K562 (cell line): Measurements from ENCODE around the gene TOR3A. TPM values are rescaled to one million over a fixed set of nuclear protein-coding genes. Genes with fewer than 3 reads are reported as not detected.

ENCODE experiments used
- CHD4 ChIP-seq: fragments of 200-600 bp; sonication (generic); IDR thresholded peaks from 3 replicates; pipeline ENCODE4 v1.6.1; 2012; ENCODE audit warnings: low read depth, mild to moderate bottlenecking, mixed read lengths, low read length, inconsistent platforms; ENCODE audit not compliant: insufficient read depth, insufficient replicate concordance, poor library complexity, severe bottlenecking
- DDX20 ChIP-seq: fragments of 450-650 bp; IDR thresholded peaks from 2 replicates; pipeline ENCODE4 v1.6.1; 2016; ENCODE audit warnings: missing genetic modification characterization, low read depth, mild to moderate bottlenecking, missing compliant biosample characterization, moderate library complexity
- HOXB6 ChIP-seq: fragments of 250-450 bp; sonication (Bioruptor Pico); IDR thresholded peaks from 2 replicates; pipeline ENCODE4 v1.5.1; 2022; ENCODE audit warnings: mild to moderate bottlenecking, borderline replicate concordance
- KLF1 ChIP-seq: fragments of 450-650 bp; IDR thresholded peaks from 2 replicates; pipeline ENCODE4 v1.6.1; 2016; ENCODE audit warnings: missing genetic modification characterization, missing compliant biosample characterization
- NELFE ChIP-seq: IDR thresholded peaks from 2 replicates; pipeline ENCODE4 v1.6.1; 2011; ENCODE audit warnings: mild to moderate bottlenecking; ENCODE audit not compliant: insufficient read depth, insufficient read length
- NFATC3 ChIP-seq: fragments of 450-650 bp; IDR thresholded peaks from 2 replicates; pipeline ENCODE4 v1.6.1; 2017; ENCODE audit warnings: mild to moderate bottlenecking
- NFE2L1 ChIP-seq: fragments of 450-650 bp; IDR thresholded peaks from 2 replicates; pipeline ENCODE4 v1.6.1; 2016; ENCODE audit warnings: missing genetic modification characterization, low read depth, mild to moderate bottlenecking, missing compliant biosample characterization, moderate library complexity, borderline replicate concordance
- NFIC ChIP-seq: fragments of 450-650 bp; IDR thresholded peaks from 2 replicates; pipeline ENCODE4 v1.6.1; 2017; ENCODE audit warnings: mild to moderate bottlenecking, inconsistent platforms
- RFX7 ChIP-seq: fragments of 250-450 bp; sonication (Bioruptor Pico); IDR thresholded peaks from 2 replicates; pipeline ENCODE4 v1.5.1; 2021; ENCODE audit warnings: mild to moderate bottlenecking
- polyA plus RNA-seq, 8 experiments: library from polyadenylated mRNA; depleted of rRNA in 4 of 8; stranded (reverse) in 5 of 8; unstranded in 3 of 8; fragments of >200 nt; fragmentation: Nextera tagmentation in 2 of 8; fragmentation: Illumina TruSeq in 1 of 8; extraction: Ambion mirVana in 2 of 8; extraction: Trizol in 1 of 8; gene quantifications; 2 replicates each; pipeline versions ENCODE4 v1.2.1 to v1.2.3, GENCODE V29; 2011 to 2014; ENCODE audit warnings: inconsistent platforms in 1 of 8, missing spikeins in 1 of 8
- total RNA-seq, 7 experiments: library from RNA; depleted of rRNA in 6 of 7; stranded (reverse); fragments of >200 nt in 6 of 7; fragmentation: Illumina TruSeq in 2 of 7; extraction: Trizol in 2 of 7; gene quantifications; 2 replicates each; pipeline versions ENCODE4 v1.2.1 to v1.2.3, GENCODE V29; 2011 to 2021; ENCODE audit warnings: low replicate concordance in 1 of 7
- TF ChIP-seq, protein P1 (sequence below), 2 experiments: fragments of 450-650 bp in 1 of 2; sonication (generic) in 1 of 2; formaldehyde crosslinking in 1 of 2; IDR thresholded peaks; 2 replicates each; pipeline versions ENCODE4 v1.7.1 to v1.9.0; 2016 to 2022; ENCODE audit warnings: inconsistent platforms in 1 of 2, mild to moderate bottlenecking in 1 of 2, missing genetic modification reagents in 1 of 2
- TF ChIP-seq, protein P2 (sequence below): IDR thresholded peaks from 2 replicates; pipeline ENCODE4 v1.6.1; 2016; ENCODE audit warnings: missing genetic modification characterization, missing compliant biosample characterization
- TF ChIP-seq, protein P3 (sequence below): IDR thresholded peaks from 2 replicates; pipeline ENCODE4 v1.6.1; 2011; ENCODE audit warnings: borderline replicate concordance, low read depth, mild to moderate bottlenecking, moderate library complexity, low read length; ENCODE audit not compliant: insufficient read depth, poor library complexity, severe bottlenecking

The TOR3A gene
- total and polyA plus RNA-seq, 9 of the 15 experiments (the other 6 are each of a cell fraction or from before 2014, with no cell fraction given) = 7.9 to 94.5 (median 39.7) TPM

DNA sequence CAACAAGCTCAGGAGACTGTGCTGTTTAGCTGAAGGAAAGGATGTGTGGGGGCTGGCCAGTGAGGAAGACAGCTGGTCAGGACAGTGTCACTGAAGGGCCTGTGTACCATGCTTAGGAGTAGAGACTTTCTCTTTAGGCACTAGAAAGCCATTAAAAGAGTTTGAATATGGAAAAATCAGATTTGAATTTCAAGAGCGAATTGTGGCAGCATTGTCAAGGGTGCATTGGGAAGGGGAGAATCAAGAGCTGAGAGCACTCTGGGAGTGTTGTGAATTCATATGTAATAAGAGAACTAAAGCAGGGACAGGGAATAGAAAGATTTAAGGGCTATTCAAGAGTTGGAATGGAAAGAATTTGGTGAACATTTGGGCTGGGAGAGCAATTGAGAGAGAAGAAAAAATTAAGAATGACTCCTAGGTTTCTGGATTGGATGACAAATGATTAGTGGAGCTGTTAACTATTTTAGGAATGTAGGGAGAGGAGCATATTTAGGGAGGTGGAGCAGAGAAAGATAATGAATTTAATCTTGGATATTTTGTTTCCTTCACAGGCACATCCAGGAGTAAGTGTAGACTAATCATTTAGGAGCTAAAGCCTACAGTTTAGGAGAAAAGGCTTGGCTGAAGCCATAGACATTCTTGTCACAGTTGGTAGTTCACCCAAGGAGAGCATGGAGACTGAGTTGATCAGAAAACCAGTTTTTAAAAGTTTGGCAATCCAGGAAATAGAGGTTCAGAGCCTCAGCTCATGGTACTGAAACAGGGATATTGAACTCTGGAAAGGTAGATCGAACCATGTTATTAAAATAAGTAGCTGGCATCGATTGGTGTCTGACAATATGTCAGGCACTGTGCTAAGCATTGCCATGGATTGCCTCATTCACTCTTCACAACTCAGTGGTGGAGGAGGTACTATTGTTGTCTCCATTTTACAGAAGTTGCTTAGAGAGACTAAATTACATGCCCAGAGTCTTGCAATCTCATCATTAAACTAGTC lies 23.1 kb upstream of the TOR3A start (continued):
- TF ChIP-seq, protein P1, sequence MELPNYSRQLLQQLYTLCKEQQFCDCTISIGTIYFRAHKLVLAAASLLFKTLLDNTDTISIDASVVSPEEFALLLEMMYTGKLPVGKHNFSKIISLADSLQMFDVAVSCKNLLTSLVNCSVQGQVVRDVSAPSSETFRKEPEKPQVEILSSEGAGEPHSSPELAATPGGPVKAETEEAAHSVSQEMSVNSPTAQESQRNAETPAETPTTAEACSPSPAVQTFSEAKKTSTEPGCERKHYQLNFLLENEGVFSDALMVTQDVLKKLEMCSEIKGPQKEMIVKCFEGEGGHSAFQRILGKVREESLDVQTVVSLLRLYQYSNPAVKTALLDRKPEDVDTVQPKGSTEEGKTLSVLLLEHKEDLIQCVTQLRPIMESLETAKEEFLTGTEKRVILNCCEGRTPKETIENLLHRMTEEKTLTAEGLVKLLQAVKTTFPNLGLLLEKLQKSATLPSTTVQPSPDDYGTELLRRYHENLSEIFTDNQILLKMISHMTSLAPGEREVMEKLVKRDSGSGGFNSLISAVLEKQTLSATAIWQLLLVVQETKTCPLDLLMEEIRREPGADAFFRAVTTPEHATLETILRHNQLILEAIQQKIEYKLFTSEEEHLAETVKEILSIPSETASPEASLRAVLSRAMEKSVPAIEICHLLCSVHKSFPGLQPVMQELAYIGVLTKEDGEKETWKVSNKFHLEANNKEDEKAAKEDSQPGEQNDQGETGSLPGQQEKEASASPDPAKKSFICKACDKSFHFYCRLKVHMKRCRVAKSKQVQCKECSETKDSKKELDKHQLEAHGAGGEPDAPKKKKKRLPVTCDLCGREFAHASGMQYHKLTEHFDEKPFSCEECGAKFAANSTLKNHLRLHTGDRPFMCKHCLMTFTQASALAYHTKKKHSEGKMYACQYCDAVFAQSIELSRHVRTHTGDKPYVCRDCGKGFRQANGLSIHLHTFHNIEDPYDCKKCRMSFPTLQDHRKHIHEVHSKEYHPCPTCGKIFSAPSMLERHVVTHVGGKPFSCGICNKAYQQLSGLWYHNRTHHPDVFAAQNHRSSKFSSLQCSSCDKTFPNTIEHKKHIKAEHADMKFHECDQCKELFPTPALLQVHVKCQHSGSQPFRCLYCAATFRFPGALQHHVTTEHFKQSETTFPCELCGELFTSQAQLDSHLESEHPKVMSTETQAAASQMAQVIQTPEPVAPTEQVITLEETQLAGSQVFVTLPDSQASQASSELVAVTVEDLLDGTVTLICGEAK (IDR thresholded peaks at IDR 0.05) = no peak
- TF ChIP-seq, protein P1 (CRISPR knock-in tag; IDR thresholded peaks at IDR 0.05) = no peak
- TF ChIP-seq NFE2L1 (tag) (no peak), NELFE (no peak), KLF1 (tag) (no peak), DDX20 (tag) (0 out of 2 replicates have a peak, but pooled peaks have one; percentile 55), NFIC (no peak), HOXB6 (CRISPR knock-in tag) (no peak), RFX7 (no peak), CHD4 (no peak), NFATC3 (no peak)
- TF ChIP-seq, protein P2, sequence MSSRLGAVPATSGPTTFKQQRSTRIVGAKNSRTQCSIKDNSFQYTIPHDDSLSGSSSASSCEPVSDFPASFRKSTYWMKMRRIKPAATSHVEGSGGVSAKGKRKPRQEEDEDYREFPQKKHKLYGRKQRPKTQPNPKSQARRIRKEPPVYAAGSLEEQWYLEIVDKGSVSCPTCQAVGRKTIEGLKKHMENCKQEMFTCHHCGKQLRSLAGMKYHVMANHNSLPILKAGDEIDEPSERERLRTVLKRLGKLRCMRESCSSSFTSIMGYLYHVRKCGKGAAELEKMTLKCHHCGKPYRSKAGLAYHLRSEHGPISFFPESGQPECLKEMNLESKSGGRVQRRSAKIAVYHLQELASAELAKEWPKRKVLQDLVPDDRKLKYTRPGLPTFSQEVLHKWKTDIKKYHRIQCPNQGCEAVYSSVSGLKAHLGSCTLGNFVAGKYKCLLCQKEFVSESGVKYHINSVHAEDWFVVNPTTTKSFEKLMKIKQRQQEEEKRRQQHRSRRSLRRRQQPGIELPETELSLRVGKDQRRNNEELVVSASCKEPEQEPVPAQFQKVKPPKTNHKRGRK (tag) = no peak
- TF ChIP-seq, protein P3, sequence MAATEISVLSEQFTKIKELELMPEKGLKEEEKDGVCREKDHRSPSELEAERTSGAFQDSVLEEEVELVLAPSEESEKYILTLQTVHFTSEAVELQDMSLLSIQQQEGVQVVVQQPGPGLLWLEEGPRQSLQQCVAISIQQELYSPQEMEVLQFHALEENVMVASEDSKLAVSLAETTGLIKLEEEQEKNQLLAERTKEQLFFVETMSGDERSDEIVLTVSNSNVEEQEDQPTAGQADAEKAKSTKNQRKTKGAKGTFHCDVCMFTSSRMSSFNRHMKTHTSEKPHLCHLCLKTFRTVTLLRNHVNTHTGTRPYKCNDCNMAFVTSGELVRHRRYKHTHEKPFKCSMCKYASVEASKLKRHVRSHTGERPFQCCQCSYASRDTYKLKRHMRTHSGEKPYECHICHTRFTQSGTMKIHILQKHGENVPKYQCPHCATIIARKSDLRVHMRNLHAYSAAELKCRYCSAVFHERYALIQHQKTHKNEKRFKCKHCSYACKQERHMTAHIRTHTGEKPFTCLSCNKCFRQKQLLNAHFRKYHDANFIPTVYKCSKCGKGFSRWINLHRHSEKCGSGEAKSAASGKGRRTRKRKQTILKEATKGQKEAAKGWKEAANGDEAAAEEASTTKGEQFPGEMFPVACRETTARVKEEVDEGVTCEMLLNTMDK = no peak
